Trophoblast cell (in vitro differentiated cells and primary cell): ENCODE data around the gene RTL10.

Source experiments
- DNase-seq, 2 donors: peaks; one replicate each; pipeline ENCODE4 v3.0.0-alpha.2; 2016
- H2AFZ ChIP-seq: 2 replicates; pipeline ENCODE4 v1.6.1; 2013; ENCODE audit warnings: low read length, moderate library complexity, mild to moderate bottlenecking; ENCODE audit not compliant: insufficient read depth, poor library complexity
- H2AK5ac ChIP-seq: 2 replicates; pipeline ENCODE4 v1.6.1; 2013; ENCODE audit warnings: mild to moderate bottlenecking, low read length
- H2BK120ac ChIP-seq: 2 replicates; pipeline ENCODE4 v1.6.1; 2013; ENCODE audit warnings: low read length, mild to moderate bottlenecking, moderate library complexity; ENCODE audit not compliant: insufficient read depth, poor library complexity
- H2BK12ac ChIP-seq: 2 replicates; pipeline ENCODE4 v1.6.1; 2013; ENCODE audit warnings: mild to moderate bottlenecking, low read length, moderate library complexity
- H2BK5ac ChIP-seq: 2 replicates; pipeline ENCODE4 v1.6.1; 2013; ENCODE audit warnings: low read length, low read depth, moderate library complexity, mild to moderate bottlenecking; ENCODE audit not compliant: poor library complexity
- H3K14ac ChIP-seq: 2 replicates; pipeline ENCODE4 v1.6.1; 2013; ENCODE audit warnings: mild to moderate bottlenecking, low read length
- H3K18ac ChIP-seq: 2 replicates; pipeline ENCODE4 v1.6.1; 2013; ENCODE audit warnings: mild to moderate bottlenecking, low read length
- H3K23ac ChIP-seq: 2 replicates; pipeline ENCODE4 v1.6.1; 2013; ENCODE audit warnings: low read length
- H3K27ac ChIP-seq: 2 replicates; pipeline ENCODE4 v1.5.1; 2013; ENCODE audit warnings: low read depth, mild to moderate bottlenecking, inconsistent platforms, low read length, moderate library complexity
- H3K27me3 ChIP-seq: 2 replicates; pipeline ENCODE4 v1.6.1; 2013; ENCODE audit warnings: inconsistent platforms, mild to moderate bottlenecking, low read length, moderate library complexity; ENCODE audit not compliant: insufficient read depth
- H3K36me3 ChIP-seq, 2 experiments: 1 replicate in 1 of 2; 2 replicates in 1 of 2; pipeline ENCODE4 v1.6.1; 2013; ENCODE audit warnings: low read length in 2 of 2, mild to moderate bottlenecking in 2 of 2, moderate library complexity in 1 of 2; ENCODE audit not compliant: insufficient read depth in 2 of 2, control insufficient read depth in 1 of 2
- H3K4ac ChIP-seq: 2 replicates; pipeline ENCODE4 v1.6.1; 2013; ENCODE audit warnings: low read depth, mild to moderate bottlenecking, low read length, moderate library complexity
- H3K4me1 ChIP-seq, 2 experiments: 1 replicate in 1 of 2; 2 replicates in 1 of 2; pipeline ENCODE4 v1.6.1; 2013; ENCODE audit warnings: low read length in 2 of 2, mild to moderate bottlenecking in 2 of 2, moderate library complexity in 1 of 2; ENCODE audit not compliant: insufficient read depth in 2 of 2, control insufficient read depth in 1 of 2
- H3K4me2 ChIP-seq: 2 replicates; pipeline ENCODE4 v1.6.1; 2013; ENCODE audit warnings: inconsistent platforms, mild to moderate bottlenecking, low read length, moderate library complexity
- H3K4me3 ChIP-seq: 2 replicates; pipeline ENCODE4 v1.5.1; 2013; ENCODE audit warnings: mild to moderate bottlenecking, low read depth, low read length, inconsistent platforms
- H3K79me1 ChIP-seq: one replicate; pipeline ENCODE4 v1.6.1; 2013; ENCODE audit warnings: low read length
- H3K79me2 ChIP-seq: 2 replicates; pipeline ENCODE4 v1.6.1; 2013; ENCODE audit warnings: low read length, mild to moderate bottlenecking; ENCODE audit not compliant: control insufficient read depth, insufficient read depth, poor library complexity
- H3K9ac ChIP-seq: 2 replicates; pipeline ENCODE4 v1.6.1; 2013; ENCODE audit warnings: mild to moderate bottlenecking, low read length
- H3K9me3 ChIP-seq: 2 replicates; pipeline ENCODE4 v1.6.1; 2013; ENCODE audit warnings: low read depth, mild to moderate bottlenecking, control low read depth, inconsistent platforms, low read length; ENCODE audit not compliant: insufficient read depth
- H4K12ac ChIP-seq: 2 replicates; pipeline ENCODE4 v1.6.1; 2013; ENCODE audit warnings: low read depth, mild to moderate bottlenecking, low read length, moderate library complexity
- H4K8ac ChIP-seq: 2 replicates; pipeline ENCODE4 v1.6.1; 2013; ENCODE audit warnings: low read depth, mild to moderate bottlenecking, low read length, moderate library complexity
- H4K91ac ChIP-seq: one replicate; pipeline ENCODE4 v1.6.1; 2013; ENCODE audit warnings: low read depth, mild to moderate bottlenecking, low read length, moderate library complexity
- WGBS: extraction: QIAGEN DNeasy Blood & Tissue Kit; methylation state at CpG from one replicate; pipeline ENCODE4 v1.1.7; 2013; ENCODE audit warnings: missing lambda C conversion rate; ENCODE audit not compliant: insufficient read length, insufficient coverage; ENCODE audit errors: extremely low coverage; 5-methylcytosine and 5-hydroxymethylcytosine counted together

Gene RTL10

GRCh38 chr22:19844377-19845053, 10.2 kb downstream of the RTL10 start:
- peaks cover 2% of the 10 kb centered on the region for H3K79me2 ChIP-seq
- H3K9me3 ChIP-seq, result peaks cover 2% of the 10 kb centered on the region
- H4K8ac ChIP-seq, result no peak overlapping the region
- H4K91ac ChIP-seq, result no peak overlapping the region
- H3K27me3 ChIP-seq, result no peaks in the 10 kb centered on the region
- H3K14ac ChIP-seq, result no peak overlapping the region
- no peak overlapping the region for H4K12ac ChIP-seq
- no peak overlapping the region for H2BK120ac ChIP-seq
- H2BK5ac ChIP-seq, result no peak overlapping the region
- H3K4me3 ChIP-seq, result no peak overlapping the region
- WGBS, result no CpG with 5 or more reads among the region's 18 CpGs
- peaks cover 11 to 13% of the 10 kb centered on the region in 2 experiments for H3K4me1 ChIP-seq
- no peak overlapping the region for H3K27ac ChIP-seq
- no peak overlapping the region for H3K23ac ChIP-seq
- H2BK12ac ChIP-seq, result no peak overlapping the region
- no peak overlapping the region for H3K4me2 ChIP-seq
- no peak overlapping the region for H3K4ac ChIP-seq
- H2AK5ac ChIP-seq, result no peak overlapping the region
- H3K18ac ChIP-seq, result no peak overlapping the region
- peaks cover 5% of the 10 kb centered on the region for H3K79me1 ChIP-seq
- no peak overlapping the region for H3K9ac ChIP-seq
- H3K36me3 ChIP-seq, result peaks cover 0 to 4% of the 10 kb centered on the region in 2 experiments
- DNase-seq, result peak; percentile 28 to 77
- no peak overlapping the region for H2AFZ ChIP-seq

GRCh38 chr22:19843857-19844376, 10.8 kb downstream of the RTL10 start:
- no peak overlapping the region for H3K9ac ChIP-seq
- no peak overlapping the region for H3K4ac ChIP-seq
- no peak overlapping the region for H4K8ac ChIP-seq
- H3K23ac ChIP-seq, result no peak overlapping the region
- H2BK12ac ChIP-seq, result no peak overlapping the region
- H3K4me3 ChIP-seq, result no peak overlapping the region
- H3K27me3 ChIP-seq, result no peaks in the 10 kb centered on the region
- no peak overlapping the region for H2BK120ac ChIP-seq
- no peak overlapping the region for H2AFZ ChIP-seq
- no CpG with 5 or more reads among the region's 11 CpGs for WGBS
- H4K12ac ChIP-seq, result no peak overlapping the region
- peaks cover 0 to 4% of the 10 kb centered on the region in 2 experiments for H3K36me3 ChIP-seq
- H3K4me1 ChIP-seq, result peaks cover 10 to 11% of the 10 kb centered on the region in 2 experiments
- no peak overlapping the region for H3K4me2 ChIP-seq
- H3K79me2 ChIP-seq, result peaks cover 2% of the 10 kb centered on the region
- DNase-seq, result no peak
- H3K18ac ChIP-seq, result no peak overlapping the region
- no peak overlapping the region for H4K91ac ChIP-seq
- H3K79me1 ChIP-seq, result peaks cover 4% of the 10 kb centered on the region
- no peak overlapping the region for H3K14ac ChIP-seq
- H2AK5ac ChIP-seq, result no peak overlapping the region
- H2BK5ac ChIP-seq, result no peak overlapping the region
- H3K27ac ChIP-seq, result no peak overlapping the region
- peaks cover 2% of the 10 kb centered on the region for H3K9me3 ChIP-seq

GRCh38 chr22:19843107-19843856, 11.4 kb downstream of the RTL10 start:
- Histone ChIP-seq H3K18ac (no peak overlapping the region), H2BK12ac (no peak overlapping the region), H2BK5ac (no peak overlapping the region), H3K9ac (no peak overlapping the region), H4K91ac (no peak overlapping the region), H3K23ac (no peak overlapping the region), H3K4ac (no peak overlapping the region), H3K14ac (no peak overlapping the region), H4K8ac (no peak overlapping the region), H4K12ac (no peak overlapping the region), H2AFZ (no peak overlapping the region), H3K79me2 (no peaks in the 10 kb centered on the region), H3K79me1 (no peaks in the 10 kb centered on the region), H2BK120ac (no peak overlapping the region), H3K27ac (no peak overlapping the region), H3K27me3 (no peaks in the 10 kb centered on the region), H2AK5ac (no peak overlapping the region), H3K36me3 (peaks cover 0 to 3% of the 10 kb centered on the region in 2 experiments), H3K4me1 (peaks cover 5 to 6% of the 10 kb centered on the region in 2 experiments), H3K9me3 (peaks cover 2% of the 10 kb centered on the region), H3K4me2 (no peak overlapping the region), H3K4me3 (no peak overlapping the region)
- DNase-seq, result no peak
- WGBS, result no CpG with 5 or more reads among the region's 27 CpGs

DNA sequence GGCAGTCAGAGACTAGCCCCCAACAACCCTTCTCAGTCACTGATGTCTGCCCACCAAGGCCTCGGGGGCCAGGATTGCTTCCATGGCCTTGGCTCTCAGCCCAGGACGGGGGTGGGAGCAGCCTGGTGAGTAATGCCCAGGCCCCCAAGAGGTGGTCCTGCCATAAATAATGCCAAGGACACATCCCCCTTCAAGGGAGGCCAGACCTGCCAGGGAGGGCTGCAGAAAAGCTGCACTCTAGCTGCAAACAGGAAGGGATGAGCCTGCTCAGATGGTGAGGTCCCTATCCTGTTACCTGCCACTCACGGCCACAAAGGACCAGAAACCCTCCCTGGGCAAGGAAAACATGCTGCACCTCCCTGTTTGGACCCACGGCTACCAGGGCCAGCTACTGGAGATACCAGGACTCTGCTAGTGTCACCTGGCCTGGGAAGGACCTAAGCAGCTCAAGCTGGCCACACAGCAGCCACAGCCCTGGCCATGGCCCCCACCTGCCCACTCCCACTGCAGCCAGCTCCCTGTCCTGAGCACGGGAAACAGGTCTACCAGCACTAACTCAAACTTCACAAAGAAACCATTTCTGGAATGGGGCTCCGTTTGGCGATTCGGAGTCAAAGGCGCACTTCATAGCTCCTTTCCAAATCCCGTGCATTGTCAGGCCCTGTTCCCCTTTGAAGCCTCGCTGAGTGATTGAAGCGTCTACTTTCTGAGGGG, 12.1 kb downstream of the RTL10 start:
- H3K9me3 ChIP-seq, result peaks cover 2% of the 10 kb centered on the region
- H4K8ac ChIP-seq, result no peak overlapping the region
- no peak overlapping the region for H2AFZ ChIP-seq
- DNase-seq, result peak in 1 of 2 donors; percentile 42
- H2AK5ac ChIP-seq, result no peak overlapping the region
- no peak overlapping the region for H2BK12ac ChIP-seq
- no peak overlapping the region for H3K4ac ChIP-seq
- peak overlapping the region; percentile 38 for H3K18ac ChIP-seq
- no peak overlapping the region for H3K27ac ChIP-seq
- no peak overlapping the region for H3K9ac ChIP-seq
- no peaks in the 10 kb centered on the region for H3K79me1 ChIP-seq
- peaks cover 3 to 6% of the 10 kb centered on the region in 2 experiments for H3K4me1 ChIP-seq
- no peak overlapping the region for H4K12ac ChIP-seq
- no peak overlapping the region for H3K14ac ChIP-seq
- H3K79me2 ChIP-seq, result no peaks in the 10 kb centered on the region
- H3K27me3 ChIP-seq, result no peaks in the 10 kb centered on the region
- no CpG with 5 or more reads among the region's 12 CpGs for WGBS
- no peak overlapping the region for H3K23ac ChIP-seq
- H2BK5ac ChIP-seq, result no peak overlapping the region
- H3K4me2 ChIP-seq, result no peak overlapping the region
- no peak overlapping the region for H3K4me3 ChIP-seq
- no peak overlapping the region for H2BK120ac ChIP-seq
- H4K91ac ChIP-seq, result no peak overlapping the region
- peaks cover 0 to 3% of the 10 kb centered on the region in 2 experiments for H3K36me3 ChIP-seq
